AG04449 (cell line): ENCODE results near the gene PRRX2.
A peak's percentile ranks its signal among the peaks of the same experiment; 100 is the strongest.

ENCODE experiments used
- CTCF ChIA-PET: fragments of 350-600 bp; formaldehyde crosslinking; extraction: SDS; loops from one replicate; lab custom pipeline; 2021; ENCODE audit warnings: antibody characterized with exemption; lab: Yijun Ruan, JAX
- POLR2A ChIA-PET: fragments of 400-600, 350-600 bp; formaldehyde crosslinking; extraction: SDS; loops from one replicate; lab custom pipeline; 2020; ENCODE audit warnings: antibody characterized with exemption, inconsistent platforms; lab: Yijun Ruan, JAX
- DNase-seq: peaks from one replicate; pipeline ENCODE4 v3.0.0-alpha.2; 2010; ENCODE audit warnings: low read depth, low spot score
- H3K4me3 ChIP-seq: 2 replicates; pipeline ENCODE4 v1.5.1; 2011; ENCODE audit warnings: low read depth, mild to moderate bottlenecking, control low read depth, low read length
- TF ChIP-seq, protein P1 (sequence below): IDR thresholded peaks from one replicate; pipeline ENCODE4 v1.5.1; 2011; ENCODE audit warnings: mild to moderate bottlenecking, moderate library complexity, low read length, control low read depth, inconsistent platforms; ENCODE audit not compliant: insufficient read depth; ENCODE audit errors: missing control alignments

PRRX2 gene

DNA sequence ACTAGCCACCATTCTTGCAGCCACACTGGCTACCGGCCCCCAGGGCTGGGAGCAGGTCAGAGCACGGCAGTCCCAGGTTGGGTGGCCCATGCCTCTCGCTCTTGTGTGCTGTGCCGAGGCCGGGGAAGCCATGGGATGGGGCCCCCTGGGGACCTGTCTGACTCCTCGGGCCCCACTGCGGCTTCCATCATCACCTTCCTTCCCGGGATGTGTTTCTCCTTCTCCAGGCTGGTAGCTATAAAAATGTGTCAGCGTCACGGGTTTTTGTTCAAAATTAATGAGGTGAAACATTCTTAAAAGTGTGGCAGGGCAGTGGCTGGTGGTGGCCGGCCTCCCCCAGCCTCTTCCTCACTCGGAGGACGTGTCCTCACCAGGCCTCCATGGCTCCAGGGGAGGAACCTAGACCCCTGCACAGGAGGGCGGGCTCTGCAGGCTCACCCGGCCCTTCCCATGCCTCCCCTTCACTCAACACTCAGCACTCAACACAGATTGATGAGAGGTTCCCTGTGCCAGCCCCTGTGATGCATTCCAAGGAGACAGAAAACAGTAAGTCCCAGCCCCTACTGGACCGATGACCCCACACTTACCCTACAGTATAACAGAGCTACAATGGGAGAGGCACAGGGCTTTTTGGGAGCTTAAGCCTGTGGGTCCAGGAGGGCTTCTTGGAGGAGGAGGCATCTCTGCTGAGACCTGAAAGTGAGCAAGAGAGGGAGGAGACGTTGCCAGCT is 44.2 kb downstream of the PRRX2 start:
- ChIA-PET CTCF (interaction anchor here (1.4 to 6.7 kb wide), 5 partner anchors 17 to 578 kb away, joined by 3 to 57 read pairs (median 6); no protein-coding TSS in a partner anchor), POLR2A (no interaction called here)
- TF ChIP-seq, protein P1, sequence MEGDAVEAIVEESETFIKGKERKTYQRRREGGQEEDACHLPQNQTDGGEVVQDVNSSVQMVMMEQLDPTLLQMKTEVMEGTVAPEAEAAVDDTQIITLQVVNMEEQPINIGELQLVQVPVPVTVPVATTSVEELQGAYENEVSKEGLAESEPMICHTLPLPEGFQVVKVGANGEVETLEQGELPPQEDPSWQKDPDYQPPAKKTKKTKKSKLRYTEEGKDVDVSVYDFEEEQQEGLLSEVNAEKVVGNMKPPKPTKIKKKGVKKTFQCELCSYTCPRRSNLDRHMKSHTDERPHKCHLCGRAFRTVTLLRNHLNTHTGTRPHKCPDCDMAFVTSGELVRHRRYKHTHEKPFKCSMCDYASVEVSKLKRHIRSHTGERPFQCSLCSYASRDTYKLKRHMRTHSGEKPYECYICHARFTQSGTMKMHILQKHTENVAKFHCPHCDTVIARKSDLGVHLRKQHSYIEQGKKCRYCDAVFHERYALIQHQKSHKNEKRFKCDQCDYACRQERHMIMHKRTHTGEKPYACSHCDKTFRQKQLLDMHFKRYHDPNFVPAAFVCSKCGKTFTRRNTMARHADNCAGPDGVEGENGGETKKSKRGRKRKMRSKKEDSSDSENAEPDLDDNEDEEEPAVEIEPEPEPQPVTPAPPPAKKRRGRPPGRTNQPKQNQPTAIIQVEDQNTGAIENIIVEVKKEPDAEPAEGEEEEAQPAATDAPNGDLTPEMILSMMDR = no peak
- no peak for DNase-seq
- no peak overlapping the region for H3K4me3 ChIP-seq

GRCh38 chr9:129710169-129710453 is 44.7 kb downstream of the PRRX2 start:
- H3K4me3 ChIP-seq = no peak overlapping the region
- TF ChIP-seq, protein P1 = no peak
- CTCF ChIA-PET = interaction anchor here (1.0 to 6.7 kb wide), 7 partner anchors 12 to 579 kb away, joined by 3 to 57 read pairs (median 3); no protein-coding TSS in a partner anchor
- POLR2A ChIA-PET = no interaction called here
- DNase-seq = no peak

- ChIA-PET CTCF (interaction anchor here (1.0 to 6.7 kb wide), 11 partner anchors 10 to 101 kb away, joined by 3 to 57 read pairs (median 5); no protein-coding TSS in a partner anchor), POLR2A (interaction anchor here (0.6 to 2.7 kb wide), 5 partner anchors 10 to 64 kb away, joined by 3 to 17 read pairs (median 3); no protein-coding TSS in a partner anchor)
- peak; percentile 76 for DNase-seq
- TF ChIP-seq, protein P1 = peak; percentile 1
- peak overlapping the region; percentile 2; the same call in 1 of the 2 replicates for H3K4me3 ChIP-seq
Measured at GRCh38 chr9:129712634-129713401, 47.4 kb downstream of the PRRX2 start.

DNA sequence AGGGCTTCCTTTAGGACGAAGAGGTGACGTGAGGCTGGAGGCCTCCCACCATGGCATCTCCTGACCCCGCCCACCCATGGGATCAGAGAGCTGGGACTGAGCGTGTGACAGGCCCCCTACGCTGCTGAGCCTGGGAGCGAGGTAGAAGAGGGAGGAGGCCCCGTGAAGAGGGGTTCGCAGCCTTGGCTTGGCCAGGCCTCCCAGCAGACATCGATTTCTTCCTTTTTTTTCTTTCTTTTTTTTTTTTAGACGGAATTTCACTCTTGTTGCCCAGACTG is 47.9 kb downstream of the PRRX2 start:
- no peak overlapping the region for H3K4me3 ChIP-seq
- TF ChIP-seq, protein P1 = no peak
- CTCF ChIA-PET = interaction anchor here (1.0 to 6.7 kb wide), 9 partner anchors 9 to 102 kb away, joined by 3 to 57 read pairs (median 7); no protein-coding TSS in a partner anchor
- POLR2A ChIA-PET = interaction anchor here (1.9 to 2.7 kb wide), 2 partner anchors 11 to 16 kb away, joined by 5 to 17 read pairs; no protein-coding TSS in a partner anchor
- DNase-seq = no peak

DNA sequence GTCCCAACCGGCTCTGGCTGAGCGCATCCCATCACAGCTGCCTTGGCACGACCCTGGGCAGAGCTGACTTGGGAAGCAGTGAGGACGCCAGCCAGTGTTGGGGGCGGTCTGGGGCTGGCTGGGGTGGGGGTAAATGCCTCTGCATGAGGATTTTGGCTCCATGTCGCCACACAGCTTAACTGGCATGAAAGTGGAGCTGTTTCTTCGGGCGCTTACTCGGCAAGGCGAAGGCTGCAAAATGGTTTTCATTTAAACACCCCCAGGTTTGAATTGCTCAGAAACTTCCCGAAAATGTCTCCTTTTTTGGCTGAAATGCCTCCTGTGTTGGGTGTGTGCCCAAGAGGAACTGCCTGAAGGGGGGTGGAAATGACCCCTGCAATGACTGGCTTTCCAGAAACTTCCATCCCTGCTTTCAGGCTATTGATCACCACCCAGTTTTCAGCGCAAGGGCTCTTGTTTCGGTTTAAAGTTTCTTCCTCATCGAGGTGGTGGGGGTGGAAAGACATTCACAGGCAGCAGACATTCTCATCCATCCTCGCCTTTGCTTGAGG is 49.1 kb downstream of the PRRX2 start:
- TF ChIP-seq, protein P1 = no peak
- DNase-seq = no peak
- H3K4me3 ChIP-seq = no peak overlapping the region
- ChIA-PET CTCF (interaction anchor here (0.9 to 6.7 kb wide), 4 partner anchors 12 to 72 kb away, joined by 3 to 57 read pairs (median 14); no protein-coding TSS in a partner anchor), POLR2A (no interaction called here)
